Smooth muscle cell (in vitro differentiated cells): ENCODE measurements around the gene SPOCK1. TPM values are rescaled to one million over a fixed set of nuclear protein-coding genes. Genes with fewer than 3 reads are reported as not detected.
"Not testable (repeated sequence)": the region's sequence is repeated elsewhere in the genome, so short reads cannot be mapped to it uniquely, and the experiment has no call there.

Experiments
- DNase-seq: peaks from one replicate; lab custom pipeline; 2025; ENCODE audit not compliant: unreplicated experiment; lab: John Stamatoyannopoulos, UW
- H2AFZ ChIP-seq: fragments of 200-600 bp; sonication (generic); 2 replicates; pipeline ENCODE4 v1.6.0; 2016; ENCODE audit warnings: antibody characterized with exemption, low read depth, mild to moderate bottlenecking
- H3F3A ChIP-seq: fragments of 200-600 bp; sonication (generic); 2 replicates; pipeline ENCODE4 v1.6.0; 2017; ENCODE audit warnings: antibody characterized with exemption, low read depth
- H3K27ac ChIP-seq: fragments of 200-600 bp; sonication (generic); 2 replicates; pipeline ENCODE4 v1.5.1; 2016; ENCODE audit warnings: low read depth, mild to moderate bottlenecking
- H3K27me3 ChIP-seq: fragments of 200-600 bp; sonication (generic); 2 replicates; pipeline ENCODE4 v1.6.1; 2016; ENCODE audit warnings: low read depth, mild to moderate bottlenecking
- H3K36me3 ChIP-seq: fragments of 200-600 bp; sonication (generic); 2 replicates; pipeline ENCODE4 v1.5.1; 2016; ENCODE audit warnings: low read depth
- H3K4me1 ChIP-seq: fragments of 200-600 bp; sonication (generic); 2 replicates; pipeline ENCODE4 v1.5.1; 2016; ENCODE audit warnings: low read depth
- H3K4me2 ChIP-seq: fragments of 200-600 bp; sonication (generic); 2 replicates; pipeline ENCODE4 v1.6.0; 2016; ENCODE audit warnings: mild to moderate bottlenecking
- H3K4me3 ChIP-seq: fragments of 200-600 bp; sonication (generic); 2 replicates; pipeline ENCODE4 v1.5.1; 2016; ENCODE audit warnings: mild to moderate bottlenecking
- H3K79me2 ChIP-seq: fragments of 200-600 bp; sonication (generic); 2 replicates; pipeline ENCODE4 v1.6.0; 2016; ENCODE audit warnings: low read depth, mild to moderate bottlenecking
- H3K9ac ChIP-seq: fragments of 200-600 bp; sonication (generic); 2 replicates; pipeline ENCODE4 v1.6.0; 2016; ENCODE audit warnings: low read depth
- H3K9me3 ChIP-seq: fragments of 200-600 bp; sonication (generic); replicated peaks from 2 replicates; pipeline ENCODE4 v1.5.1; 2016; ENCODE audit warnings: low read depth
- H4K20me1 ChIP-seq: fragments of 200-600 bp; sonication (generic); 2 replicates; pipeline ENCODE4 v1.6.0; 2016; ENCODE audit warnings: low read depth
- CTCF ChIP-seq: fragments of 200-600 bp; sonication (generic); IDR thresholded peaks from 2 replicates; pipeline ENCODE4 v1.5.1; 2017; ENCODE audit warnings: borderline replicate concordance, mild to moderate bottlenecking, antibody characterized with exemption; ENCODE audit not compliant: insufficient read depth, poor library complexity, severe bottlenecking
- WGBS: methylation state at CpG from one replicate; pipeline ENCODE4 v1.1.7; 2016; ENCODE audit warnings: low lambda C conversion rate; 5-methylcytosine and 5-hydroxymethylcytosine counted together
- polyA plus RNA-seq: library from polyadenylated mRNA; unstranded; fragments of >200 nt; fragmentation: Nextera tagmentation; extraction: Ambion mirVana; gene quantifications from 2 replicates; pipeline ENCODE4 v1.2.1, GENCODE V29; 2016
- total RNA-seq: library from RNA; depleted of rRNA; stranded (reverse); fragments of >200 nt; gene quantifications from 2 replicates; pipeline ENCODE4 v1.2.3, GENCODE V29; 2014

Gene SPOCK1
- total and polyA plus RNA-seq, 2 experiments from 2014 or later: 56.2 to 80.0 TPM

- H3K4me1 ChIP-seq: no peaks in the 10 kb centered on the region
- H2AFZ ChIP-seq: no peak overlapping the region
- peaks cover 7% of the 10 kb centered on the region for H3K27me3 ChIP-seq
- no peaks in the 10 kb centered on the region for H3K79me2 ChIP-seq
- H4K20me1 ChIP-seq: no peaks in the 10 kb centered on the region
- H3K9ac ChIP-seq: no peak overlapping the region
- 92% methylated on average over 2 of the region's 2 CpGs for WGBS
- H3K27ac ChIP-seq: no peak overlapping the region
- no peaks in the 10 kb centered on the region for H3F3A ChIP-seq
- H3K9me3 ChIP-seq: peaks cover 5% of the 10 kb centered on the region
- H3K4me3 ChIP-seq: no peak overlapping the region
- no peak for DNase-seq
- H3K4me2 ChIP-seq: no peak overlapping the region
- no peak for TF ChIP-seq CTCF
- H3K36me3 ChIP-seq: no peaks in the 10 kb centered on the region
Observed at GRCh38 chr5:136957428-136957827, 541.7 kb downstream of the SPOCK1 start.

- H3K27me3 ChIP-seq, H3K4me3 ChIP-seq, H3K27ac ChIP-seq, H3K79me2 ChIP-seq, H3K9me3 ChIP-seq, H3K4me2 ChIP-seq, H4K20me1 ChIP-seq, H3F3A ChIP-seq, H2AFZ ChIP-seq, H3K9ac ChIP-seq, H3K4me1 ChIP-seq, H3K36me3 ChIP-seq, DNase-seq: not testable (repeated sequence)
- WGBS: 88% methylated on average over 5 of the region's 5 CpGs
Observed at GRCh38 chr5:136954142-136954541, 545.0 kb downstream of the SPOCK1 start.

- not testable (repeated sequence) for H3F3A ChIP-seq, H3K36me3 ChIP-seq, H4K20me1 ChIP-seq, H2AFZ ChIP-seq, H3K27ac ChIP-seq, H3K4me3 ChIP-seq, H3K4me1 ChIP-seq, DNase-seq, H3K4me2 ChIP-seq, H3K9me3 ChIP-seq, H3K79me2 ChIP-seq, H3K9ac ChIP-seq, H3K27me3 ChIP-seq
- 58% methylated on average over 8 of the region's 8 CpGs for whole genome bisulfite sequencing
Observed at GRCh38 chr5:136953346-136954069, 545.6 kb downstream of the SPOCK1 start.

- no peak for DNase-seq
- H3K9ac ChIP-seq: no peak overlapping the region
- H3K4me1 ChIP-seq: no peaks in the 10 kb centered on the region
Observed at GRCh38 chr5:136927571-136927970, 571.6 kb downstream of the SPOCK1 start.

More at GRCh38 chr5:136927571-136927970, 571.6 kb downstream of the SPOCK1 start:
- no peak overlapping the region for H3K4me2 ChIP-seq
- H2AFZ ChIP-seq: no peak overlapping the region
- no peaks in the 10 kb centered on the region for H3F3A ChIP-seq
- H3K36me3 ChIP-seq: no peaks in the 10 kb centered on the region
- no peak overlapping the region for H3K4me3 ChIP-seq
- H4K20me1 ChIP-seq: no peaks in the 10 kb centered on the region
- no peak for TF ChIP-seq CTCF
- H3K27me3 ChIP-seq: no peaks in the 10 kb centered on the region
- H3K79me2 ChIP-seq: no peaks in the 10 kb centered on the region
- no peak overlapping the region for H3K27ac ChIP-seq
- H3K9me3 ChIP-seq: no peaks in the 10 kb centered on the region
